MM.1S (cell line): ENCODE data around the gene GABRG3.

Experiments
- DNase-seq: peaks from one replicate; pipeline ENCODE4 v3.0.0-alpha.2; 2015
- H2AFZ ChIP-seq: fragments of 300-600 bp; sonication (generic); 2 replicates; pipeline ENCODE4 v1.6.0; 2016; ENCODE audit warnings: antibody characterized with exemption, low read length
- H3F3A ChIP-seq: fragments of 300-600 bp; sonication (generic); 2 replicates; pipeline ENCODE4 v1.6.1; 2016; ENCODE audit warnings: mild to moderate bottlenecking, antibody characterized with exemption, low read length, moderate library complexity, mixed read lengths; ENCODE audit not compliant: insufficient read depth
- H3K27ac ChIP-seq: fragments of 300-600 bp; sonication (generic); 2 replicates; pipeline ENCODE4 v1.5.1; 2016; ENCODE audit warnings: mild to moderate bottlenecking, low read length
- H3K27me3 ChIP-seq: fragments of 300-600 bp; sonication (generic); replicated peaks from 2 replicates; pipeline ENCODE4 v1.6.0; 2016; ENCODE audit warnings: low read length; ENCODE audit not compliant: insufficient read depth
- H3K36me3 ChIP-seq: fragments of 300-600 bp; sonication (generic); replicated peaks from 2 replicates; pipeline ENCODE4 v1.6.1; 2016; ENCODE audit warnings: mild to moderate bottlenecking, low read length, mixed read lengths; ENCODE audit not compliant: insufficient read depth
- H3K4me1 ChIP-seq: fragments of 300-600 bp; sonication (generic); 2 replicates; pipeline ENCODE4 v1.6.1; 2016; ENCODE audit warnings: low read length, mixed read lengths
- H3K4me2 ChIP-seq: fragments of 300-600 bp; sonication (generic); 2 replicates; pipeline ENCODE4 v1.6.0; 2016; ENCODE audit warnings: low read depth, low read length
- H3K4me3 ChIP-seq: fragments of 300-600 bp; sonication (generic); 2 replicates; pipeline ENCODE4 v1.5.1; 2016; ENCODE audit warnings: low read length, mixed read lengths
- H3K79me2 ChIP-seq: fragments of 300-600 bp; sonication (generic); 2 replicates; pipeline ENCODE4 v1.6.1; 2016; ENCODE audit warnings: mixed run types, low read length, mixed read lengths
- H3K9ac ChIP-seq: fragments of 300-600 bp; sonication (generic); 2 replicates; pipeline ENCODE4 v1.6.1; 2016; ENCODE audit warnings: low read length, mixed read lengths
- H3K9me2 ChIP-seq: fragments of 300-600 bp; sonication (generic); replicated peaks from 2 replicates; pipeline ENCODE4 v1.6.1; 2016; ENCODE audit warnings: mild to moderate bottlenecking, low read length, mixed read lengths; ENCODE audit not compliant: insufficient read depth
- H3K9me3 ChIP-seq: fragments of 300-600 bp; sonication (generic); replicated peaks from 2 replicates; pipeline ENCODE4 v1.6.1; 2016; ENCODE audit warnings: mild to moderate bottlenecking, low read length, mixed read lengths; ENCODE audit not compliant: insufficient read depth
- H4K20me1 ChIP-seq: fragments of 300-600 bp; sonication (generic); 2 replicates; pipeline ENCODE4 v1.6.1; 2016; ENCODE audit warnings: mild to moderate bottlenecking, low read length, moderate library complexity, mixed read lengths; ENCODE audit not compliant: insufficient read depth
- EZH2 ChIP-seq: fragments of 300-600 bp; sonication (generic); optimal IDR thresholded peaks from 2 replicates; pipeline ENCODE3; 2017; ENCODE audit warnings: low read depth, mild to moderate bottlenecking, antibody characterized with exemption, low read length, mixed read lengths
- EZH2phosphoT487 ChIP-seq: fragments of 300-600 bp; sonication (generic); IDR thresholded peaks from 2 replicates; pipeline ENCODE4 v1.6.1; 2018; ENCODE audit warnings: antibody characterized with exemption, low read length
- TF ChIP-seq, protein P1 (sequence below): fragments of 300-600 bp; sonication (generic); IDR thresholded peaks from 2 replicates; pipeline ENCODE4 v1.5.1; 2016; ENCODE audit warnings: antibody characterized with exemption, low read length, mixed read lengths

GABRG3 gene

DNA sequence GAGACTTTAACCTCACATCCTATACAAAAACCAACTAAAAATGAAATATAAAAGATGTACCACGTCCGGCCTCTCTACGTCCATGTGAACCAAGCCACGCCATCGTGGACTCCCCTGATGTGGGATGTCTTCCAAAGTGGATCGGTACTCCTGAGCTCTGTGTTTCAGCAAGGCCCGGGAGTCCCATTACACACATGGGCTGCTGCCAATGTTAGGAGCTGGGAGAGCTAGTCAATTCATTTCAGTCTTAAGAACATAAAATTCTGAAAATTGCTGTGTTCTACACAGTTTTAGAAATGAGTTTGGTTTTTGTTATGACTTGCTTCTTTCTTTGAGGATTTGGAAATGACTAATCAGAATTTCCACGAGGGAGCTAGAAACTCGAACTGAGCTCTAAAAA is 131.0 kb downstream of the GABRG3 start:
- no peaks in the 10 kb centered on the region for H3F3A ChIP-seq
- no peaks in the 10 kb centered on the region for H3K36me3 ChIP-seq
- no peaks in the 10 kb centered on the region for H3K9me2 ChIP-seq
- H3K27me3 ChIP-seq, result no peaks in the 10 kb centered on the region
- H3K9me3 ChIP-seq, result no peaks in the 10 kb centered on the region
- no peak overlapping the region for H3K4me3 ChIP-seq
- H4K20me1 ChIP-seq, result no peaks in the 10 kb centered on the region
- no peak overlapping the region for H2AFZ ChIP-seq
- H3K27ac ChIP-seq, result no peak overlapping the region
- no peaks in the 10 kb centered on the region for H3K79me2 ChIP-seq
- H3K9ac ChIP-seq, result no peak overlapping the region
- no peaks in the 10 kb centered on the region for H3K4me1 ChIP-seq
- DNase-seq, result no peak
- TF ChIP-seq EZH2phosphoT487 (no peak), EZH2 (no peak)
- TF ChIP-seq, protein P1, sequence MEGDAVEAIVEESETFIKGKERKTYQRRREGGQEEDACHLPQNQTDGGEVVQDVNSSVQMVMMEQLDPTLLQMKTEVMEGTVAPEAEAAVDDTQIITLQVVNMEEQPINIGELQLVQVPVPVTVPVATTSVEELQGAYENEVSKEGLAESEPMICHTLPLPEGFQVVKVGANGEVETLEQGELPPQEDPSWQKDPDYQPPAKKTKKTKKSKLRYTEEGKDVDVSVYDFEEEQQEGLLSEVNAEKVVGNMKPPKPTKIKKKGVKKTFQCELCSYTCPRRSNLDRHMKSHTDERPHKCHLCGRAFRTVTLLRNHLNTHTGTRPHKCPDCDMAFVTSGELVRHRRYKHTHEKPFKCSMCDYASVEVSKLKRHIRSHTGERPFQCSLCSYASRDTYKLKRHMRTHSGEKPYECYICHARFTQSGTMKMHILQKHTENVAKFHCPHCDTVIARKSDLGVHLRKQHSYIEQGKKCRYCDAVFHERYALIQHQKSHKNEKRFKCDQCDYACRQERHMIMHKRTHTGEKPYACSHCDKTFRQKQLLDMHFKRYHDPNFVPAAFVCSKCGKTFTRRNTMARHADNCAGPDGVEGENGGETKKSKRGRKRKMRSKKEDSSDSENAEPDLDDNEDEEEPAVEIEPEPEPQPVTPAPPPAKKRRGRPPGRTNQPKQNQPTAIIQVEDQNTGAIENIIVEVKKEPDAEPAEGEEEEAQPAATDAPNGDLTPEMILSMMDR, result no peak
- H3K4me2 ChIP-seq, result no peak overlapping the region

DNA sequence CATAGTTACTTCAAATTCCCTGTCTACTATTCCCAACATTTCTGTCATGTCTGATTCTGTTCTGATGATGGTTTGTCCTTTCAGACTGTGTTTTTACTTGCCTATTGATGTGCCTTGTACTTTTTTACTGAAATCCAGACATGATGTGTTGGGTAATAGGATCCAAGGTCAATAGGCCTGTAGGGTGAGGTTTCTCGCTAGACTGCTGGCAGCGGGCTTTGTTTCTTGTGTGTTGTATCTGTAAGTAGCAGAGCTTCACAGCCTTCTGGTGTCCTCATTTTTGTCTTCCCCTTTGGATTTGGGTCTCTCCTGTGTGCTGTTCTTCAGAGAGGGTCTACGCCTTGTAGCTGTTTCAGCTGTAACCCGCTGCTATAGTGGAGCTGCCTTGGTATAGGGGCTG is 140.3 kb downstream of the GABRG3 start:
- TF ChIP-seq EZH2, result no peak
- TF ChIP-seq, protein P1, result no peak
- no peak for TF ChIP-seq EZH2phosphoT487
- Histone ChIP-seq H3K79me2 (no peaks in the 10 kb centered on the region), H3K27ac (no peak overlapping the region), H4K20me1 (no peaks in the 10 kb centered on the region), H3K4me2 (no peak overlapping the region), H3F3A (no peaks in the 10 kb centered on the region), H3K9me2 (no peaks in the 10 kb centered on the region), H3K4me3 (no peak overlapping the region), H3K4me1 (no peaks in the 10 kb centered on the region), H3K36me3 (no peaks in the 10 kb centered on the region), H3K27me3 (no peaks in the 10 kb centered on the region), H3K9ac (no peak overlapping the region), H3K9me3 (no peaks in the 10 kb centered on the region), H2AFZ (no peak overlapping the region)
- no peak for DNase-seq

DNA sequence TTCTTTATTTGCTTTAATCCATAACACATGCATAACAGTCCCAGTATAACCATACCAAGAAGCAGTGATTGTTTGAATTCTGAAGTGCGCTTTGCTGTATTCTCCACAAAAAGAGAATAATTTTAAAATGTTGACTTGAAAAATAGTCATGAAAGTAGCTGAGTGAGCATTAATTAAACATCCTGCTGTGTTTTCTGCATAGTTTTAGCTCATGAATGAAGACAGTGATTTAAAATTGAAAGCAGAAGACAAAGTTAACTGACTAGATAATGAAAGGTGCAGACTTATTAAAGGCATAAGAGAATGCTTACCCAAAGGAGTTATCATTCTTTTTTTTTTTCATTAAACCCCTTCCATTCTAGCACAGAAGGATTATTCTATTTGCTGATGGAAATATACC is 143.5 kb downstream of the GABRG3 start:
- Histone ChIP-seq H3K27me3 (no peaks in the 10 kb centered on the region), H3K36me3 (no peaks in the 10 kb centered on the region), H3K4me1 (no peaks in the 10 kb centered on the region), H3K9ac (no peak overlapping the region), H3F3A (no peaks in the 10 kb centered on the region), H4K20me1 (no peaks in the 10 kb centered on the region), H2AFZ (no peak overlapping the region), H3K27ac (no peak overlapping the region), H3K9me2 (no peaks in the 10 kb centered on the region), H3K79me2 (no peaks in the 10 kb centered on the region), H3K9me3 (no peaks in the 10 kb centered on the region), H3K4me3 (no peak overlapping the region), H3K4me2 (no peak overlapping the region)
- no peak for TF ChIP-seq EZH2phosphoT487
- TF ChIP-seq, protein P1, result no peak
- TF ChIP-seq EZH2, result no peak
- DNase-seq, result no peak

GRCh38 chr15:27119695-27120266 is 148.8 kb downstream of the GABRG3 start:
- no peak for DNase-seq
- no peak overlapping the region for H3K27ac ChIP-seq

More at GRCh38 chr15:27119695-27120266, 148.8 kb downstream of the GABRG3 start:
- no peak overlapping the region for H3K9ac ChIP-seq
- H3F3A ChIP-seq, result no peaks in the 10 kb centered on the region
- H3K27me3 ChIP-seq, result no peaks in the 10 kb centered on the region
- no peak overlapping the region for H3K4me2 ChIP-seq
- H2AFZ ChIP-seq, result no peak overlapping the region
- H4K20me1 ChIP-seq, result no peaks in the 10 kb centered on the region
- H3K9me2 ChIP-seq, result no peaks in the 10 kb centered on the region
- H3K79me2 ChIP-seq, result no peaks in the 10 kb centered on the region
- no peaks in the 10 kb centered on the region for H3K4me1 ChIP-seq
- no peak for TF ChIP-seq EZH2
- no peak for TF ChIP-seq EZH2phosphoT487
- TF ChIP-seq, protein P1, result no peak
- no peaks in the 10 kb centered on the region for H3K36me3 ChIP-seq
- no peak overlapping the region for H3K4me3 ChIP-seq
- H3K9me3 ChIP-seq, result no peaks in the 10 kb centered on the region
